Measurements from ENCODE around the gene TSHZ1. TPM values are rescaled to one million over a fixed set of nuclear protein-coding genes. Genes with fewer than 3 reads are reported as not detected.

TSHZ1 gene
- total RNA-seq, 1 donor from 2014 or later: 1.3 TPM

DNA sequence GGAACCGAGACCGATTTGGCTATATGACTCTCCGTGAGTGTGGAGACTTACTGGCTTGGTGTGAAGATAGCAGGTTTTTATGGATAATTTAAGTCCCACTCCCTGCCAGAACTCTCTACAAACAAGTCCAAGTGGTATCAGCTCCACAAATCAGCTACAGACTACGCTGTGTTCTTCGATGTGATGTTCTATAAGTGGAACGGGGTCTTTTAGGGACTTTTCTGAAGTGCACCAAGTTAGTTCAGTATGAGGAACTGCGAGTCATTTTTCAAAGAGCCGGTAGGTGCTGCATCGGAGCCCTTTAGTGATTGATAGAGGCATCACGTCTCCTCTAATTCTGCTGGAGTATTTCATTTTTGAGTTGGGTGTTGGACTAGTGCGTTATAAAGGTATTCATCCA is 107.1 kb downstream of the TSHZ1 start:
- Histone ChIP-seq H3K27me3 (ENCODE audit: control insufficient read depth, insufficient read depth, low read length) (no peaks in the 10 kb centered on the region), H3K4me3 (ENCODE audit: low read depth, low read length) (no peak overlapping the region), H3K36me3 (ENCODE audit: control insufficient read depth, insufficient read depth, low read length) (no peaks in the 10 kb centered on the region)
- FAIRE-seq (peak; percentile 68), DNase-seq (ENCODE audit: low read depth) (no peak)
- TF ChIP-seq, protein P1, sequence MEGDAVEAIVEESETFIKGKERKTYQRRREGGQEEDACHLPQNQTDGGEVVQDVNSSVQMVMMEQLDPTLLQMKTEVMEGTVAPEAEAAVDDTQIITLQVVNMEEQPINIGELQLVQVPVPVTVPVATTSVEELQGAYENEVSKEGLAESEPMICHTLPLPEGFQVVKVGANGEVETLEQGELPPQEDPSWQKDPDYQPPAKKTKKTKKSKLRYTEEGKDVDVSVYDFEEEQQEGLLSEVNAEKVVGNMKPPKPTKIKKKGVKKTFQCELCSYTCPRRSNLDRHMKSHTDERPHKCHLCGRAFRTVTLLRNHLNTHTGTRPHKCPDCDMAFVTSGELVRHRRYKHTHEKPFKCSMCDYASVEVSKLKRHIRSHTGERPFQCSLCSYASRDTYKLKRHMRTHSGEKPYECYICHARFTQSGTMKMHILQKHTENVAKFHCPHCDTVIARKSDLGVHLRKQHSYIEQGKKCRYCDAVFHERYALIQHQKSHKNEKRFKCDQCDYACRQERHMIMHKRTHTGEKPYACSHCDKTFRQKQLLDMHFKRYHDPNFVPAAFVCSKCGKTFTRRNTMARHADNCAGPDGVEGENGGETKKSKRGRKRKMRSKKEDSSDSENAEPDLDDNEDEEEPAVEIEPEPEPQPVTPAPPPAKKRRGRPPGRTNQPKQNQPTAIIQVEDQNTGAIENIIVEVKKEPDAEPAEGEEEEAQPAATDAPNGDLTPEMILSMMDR (IDR thresholded peaks at IDR 0.05; ENCODE audit: insufficient read depth, low read length, severe bottlenecking): no peak

DNA sequence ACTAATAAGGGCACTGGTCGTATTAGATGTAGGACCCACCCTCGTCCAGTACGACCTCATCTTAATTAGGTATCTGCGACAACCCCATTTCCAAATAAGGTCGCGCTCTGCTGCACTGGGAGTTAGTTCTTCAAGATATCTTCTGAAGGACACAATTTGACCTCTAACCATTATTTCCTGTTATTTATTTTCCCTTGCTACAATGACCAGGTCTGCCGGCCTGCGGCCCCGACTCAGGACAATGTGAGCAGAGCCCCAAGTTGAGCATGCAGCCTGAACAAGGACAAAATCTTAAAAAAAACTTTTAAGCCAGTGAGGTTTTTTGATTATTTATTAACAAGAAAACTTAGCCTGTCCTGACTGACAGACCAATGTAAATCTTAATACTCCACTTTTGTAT is 109.3 kb downstream of the TSHZ1 start:
- TF ChIP-seq, protein P1 (IDR thresholded peaks at IDR 0.05; ENCODE audit: insufficient read depth, low read length, severe bottlenecking): no peak
- FAIRE-seq: no peak

DNA sequence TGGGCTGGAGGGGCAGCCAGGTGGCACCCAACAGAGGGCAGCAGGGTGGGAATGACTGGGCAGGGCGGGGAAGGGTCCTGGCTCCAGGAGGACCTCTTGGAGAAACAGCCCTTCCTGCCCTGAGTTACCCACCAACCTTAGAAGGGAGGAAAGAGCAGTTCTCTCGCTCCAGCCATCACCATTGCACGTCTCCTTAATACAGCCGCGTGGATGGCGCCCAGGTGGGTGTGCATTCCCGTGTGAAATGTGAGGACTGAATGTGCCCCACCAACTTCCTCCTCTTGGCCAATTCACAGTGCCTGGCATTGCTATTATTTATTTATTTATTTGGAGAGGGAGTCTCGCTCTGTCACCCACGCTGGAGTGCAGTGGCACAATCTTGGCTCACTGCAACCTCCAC is 109.9 kb downstream of the TSHZ1 start:
- Histone ChIP-seq H3K27me3 (ENCODE audit: control insufficient read depth, insufficient read depth, low read length) (no peaks in the 10 kb centered on the region), H3K36me3 (ENCODE audit: control insufficient read depth, insufficient read depth, low read length) (no peaks in the 10 kb centered on the region), H3K4me3 (ENCODE audit: low read depth, low read length) (no peak overlapping the region)
- TF ChIP-seq, protein P1 (IDR thresholded peaks at IDR 0.05; ENCODE audit: insufficient read depth, low read length, severe bottlenecking): no peak
- DNase-seq (ENCODE audit: low read depth) (no peak), FAIRE-seq (no peak)

More for the DNA sequence above, 109.3 kb downstream of the TSHZ1 start:
- H3K4me3 ChIP-seq (ENCODE audit: low read depth, low read length): no peak overlapping the region
- no peaks in the 10 kb centered on the region for H3K27me3 ChIP-seq (ENCODE audit: control insufficient read depth, insufficient read depth, low read length)
- DNase-seq (ENCODE audit: low read depth): no peak
- no peaks in the 10 kb centered on the region for H3K36me3 ChIP-seq (ENCODE audit: control insufficient read depth, insufficient read depth, low read length)

DNA sequence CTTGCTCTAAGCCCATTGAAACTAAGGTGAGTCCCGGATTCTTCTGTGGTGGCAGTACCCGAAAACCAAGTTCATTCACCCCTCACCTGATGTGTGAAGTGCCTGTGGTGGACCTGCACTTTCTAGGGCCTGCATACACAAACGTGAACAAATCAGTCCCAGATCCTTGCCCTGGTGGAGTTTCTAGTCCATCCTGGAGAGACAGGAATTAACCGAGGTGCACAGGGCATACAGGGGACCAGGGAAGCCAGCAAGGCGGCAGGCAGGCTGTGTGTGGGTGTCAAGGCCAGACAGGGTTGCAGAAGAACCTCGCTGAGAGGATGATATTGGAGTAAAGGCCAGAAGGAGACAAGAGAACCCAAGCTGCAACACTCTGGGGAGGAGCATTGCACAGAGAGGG is 110.8 kb downstream of the TSHZ1 start:
- FAIRE-seq: no peak

DNA sequence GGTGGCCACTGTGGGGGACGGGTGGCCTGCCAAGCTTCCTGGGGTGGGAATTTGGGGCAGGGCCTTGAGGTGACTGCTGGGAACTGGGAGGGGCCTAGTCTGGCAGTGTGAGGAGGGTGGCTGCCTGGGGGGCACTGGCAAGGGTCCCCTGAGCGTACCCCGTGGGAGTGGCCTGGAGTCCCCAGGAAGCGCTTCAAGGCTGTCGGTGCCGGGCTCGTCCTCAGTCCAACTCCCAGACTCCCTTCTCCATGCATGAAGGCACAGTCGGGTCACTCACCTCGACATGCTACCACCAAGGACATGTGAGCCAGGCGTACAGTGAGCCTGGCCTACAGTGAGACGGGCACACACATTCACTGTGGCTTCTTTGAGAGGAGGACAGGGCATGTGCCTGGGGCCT is 111.6 kb downstream of the TSHZ1 start:
- TF ChIP-seq, protein P1 (IDR thresholded peaks at IDR 0.05; ENCODE audit: insufficient read depth, low read length, severe bottlenecking): no peak
- Histone ChIP-seq H3K4me3 (ENCODE audit: low read depth, low read length) (no peak overlapping the region), H3K27me3 (ENCODE audit: control insufficient read depth, insufficient read depth, low read length) (no peaks in the 10 kb centered on the region), H3K36me3 (ENCODE audit: control insufficient read depth, insufficient read depth, low read length) (no peaks in the 10 kb centered on the region)
- DNase-seq (ENCODE audit: low read depth) (no peak), FAIRE-seq (no peak)

More for the DNA sequence above, 110.8 kb downstream of the TSHZ1 start:
- Histone ChIP-seq H3K36me3 (ENCODE audit: control insufficient read depth, insufficient read depth, low read length) (no peaks in the 10 kb centered on the region), H3K4me3 (ENCODE audit: low read depth, low read length) (no peak overlapping the region), H3K27me3 (ENCODE audit: control insufficient read depth, insufficient read depth, low read length) (no peaks in the 10 kb centered on the region)
- no peak for DNase-seq (ENCODE audit: low read depth)
- TF ChIP-seq, protein P1 (IDR thresholded peaks at IDR 0.05; ENCODE audit: insufficient read depth, low read length, severe bottlenecking): no peak

DNA sequence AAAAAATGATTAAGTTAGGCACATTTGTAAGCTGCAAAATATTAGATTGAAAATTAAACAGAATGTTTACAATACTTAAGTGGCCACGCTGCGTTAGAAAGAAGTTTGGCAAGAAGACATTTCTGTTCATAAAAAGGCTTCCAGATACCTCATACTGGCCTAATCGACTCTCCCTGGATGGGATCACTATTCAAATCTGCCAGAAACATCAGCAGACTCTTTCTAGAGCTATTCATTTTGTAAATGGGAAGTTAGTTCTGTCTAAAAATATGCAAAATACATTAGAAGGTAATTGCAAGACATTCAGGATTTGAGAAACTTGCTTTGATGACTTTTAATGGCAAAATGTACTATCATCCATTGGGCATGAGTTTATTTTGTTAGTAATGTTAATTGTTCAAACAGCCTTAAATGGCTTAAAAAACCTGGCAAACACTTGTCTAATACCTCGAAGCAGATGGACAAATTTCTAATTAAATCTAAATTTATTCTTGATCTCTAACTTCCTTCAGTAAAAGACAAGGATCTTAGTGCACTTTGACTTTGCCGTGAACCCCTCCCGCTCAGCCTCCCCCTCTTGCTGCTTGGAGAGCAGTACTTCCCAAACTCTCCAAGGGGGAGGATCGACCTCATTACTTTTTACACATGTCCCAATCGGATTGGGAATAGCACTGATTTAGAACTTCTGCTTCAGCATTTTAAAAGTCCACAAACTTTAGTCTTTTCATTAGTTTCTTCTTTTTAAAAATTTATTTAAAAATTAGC is 113.4 kb downstream of the TSHZ1 start:
- FAIRE-seq (no peak), DNase-seq (ENCODE audit: low read depth) (no peak)
- TF ChIP-seq, protein P1 (IDR thresholded peaks at IDR 0.05; ENCODE audit: insufficient read depth, low read length, severe bottlenecking): no peak
- no peak overlapping the region for H3K4me3 ChIP-seq (ENCODE audit: low read depth, low read length)
- no peaks in the 10 kb centered on the region for H3K27me3 ChIP-seq (ENCODE audit: control insufficient read depth, insufficient read depth, low read length)
- H3K36me3 ChIP-seq (ENCODE audit: control insufficient read depth, insufficient read depth, low read length): no peaks in the 10 kb centered on the region
